Fibroblast of skin of abdomen (primary cell): Measurements from ENCODE around the gene RBM15B.

ENCODE experiments used
- DNase-seq: peaks from one replicate; pipeline ENCODE4 v3.0.0-alpha.2; 2013

Gene RBM15B

DNA sequence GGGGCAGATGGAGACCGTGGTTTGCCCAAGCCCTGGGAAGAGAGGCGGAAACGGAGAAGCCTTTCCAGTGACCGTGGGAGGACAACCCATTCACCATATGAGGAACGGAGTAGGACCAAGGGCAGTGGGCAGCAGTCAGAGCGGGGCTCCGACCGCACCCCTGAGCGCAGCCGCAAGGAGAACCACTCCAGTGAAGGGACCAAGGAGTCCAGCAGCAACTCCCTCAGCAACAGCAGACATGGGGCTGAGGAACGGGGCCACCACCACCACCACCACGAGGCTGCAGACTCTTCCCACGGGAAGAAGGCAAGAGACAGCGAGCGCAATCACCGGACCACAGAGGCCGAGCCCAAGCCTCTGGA is 2.0 kb downstream of the RBM15B start:
- no peak for DNase-seq

DNA sequence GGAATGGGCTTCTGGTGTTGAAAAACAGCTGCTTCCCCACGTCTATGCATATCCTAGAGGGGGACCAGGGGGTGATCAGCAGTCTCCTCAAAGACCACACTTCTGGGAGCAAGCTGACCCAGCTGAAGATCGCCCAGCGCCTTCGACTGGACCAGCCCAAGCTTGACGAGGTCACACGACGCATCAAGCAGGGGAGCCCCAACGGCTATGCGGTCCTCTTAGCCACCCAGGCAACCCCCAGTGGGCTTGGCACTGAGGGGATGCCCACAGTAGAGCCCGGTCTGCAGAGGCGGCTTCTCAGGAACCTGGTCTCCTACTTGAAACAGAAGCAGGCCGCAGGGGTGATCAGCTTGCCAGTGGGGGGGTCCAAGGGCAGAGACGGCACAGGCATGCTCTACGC is 2.5 kb downstream of the RBM15B start:
- DNase-seq = no peak

DNA sequence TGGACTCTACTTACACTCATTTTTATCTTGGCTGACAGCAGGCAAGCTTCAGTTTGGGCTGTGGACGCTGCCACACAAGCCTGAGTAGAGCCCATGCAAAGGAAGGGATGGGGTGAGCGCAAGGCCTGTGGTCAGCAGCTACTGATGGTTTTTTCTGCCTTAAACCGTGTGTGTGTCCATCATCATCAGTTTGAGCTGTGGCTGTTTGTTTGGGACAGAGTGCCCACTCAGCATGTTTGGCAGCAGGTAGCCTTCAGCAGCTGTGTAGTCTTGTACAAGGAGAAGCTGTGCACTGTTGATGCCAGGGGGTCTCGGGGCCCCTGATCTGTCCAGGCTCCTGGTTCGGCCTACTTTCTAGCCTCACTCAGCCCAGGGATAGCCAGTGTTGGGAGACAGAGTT is 3.5 kb downstream of the RBM15B start:
- no peak for DNase-seq

DNA sequence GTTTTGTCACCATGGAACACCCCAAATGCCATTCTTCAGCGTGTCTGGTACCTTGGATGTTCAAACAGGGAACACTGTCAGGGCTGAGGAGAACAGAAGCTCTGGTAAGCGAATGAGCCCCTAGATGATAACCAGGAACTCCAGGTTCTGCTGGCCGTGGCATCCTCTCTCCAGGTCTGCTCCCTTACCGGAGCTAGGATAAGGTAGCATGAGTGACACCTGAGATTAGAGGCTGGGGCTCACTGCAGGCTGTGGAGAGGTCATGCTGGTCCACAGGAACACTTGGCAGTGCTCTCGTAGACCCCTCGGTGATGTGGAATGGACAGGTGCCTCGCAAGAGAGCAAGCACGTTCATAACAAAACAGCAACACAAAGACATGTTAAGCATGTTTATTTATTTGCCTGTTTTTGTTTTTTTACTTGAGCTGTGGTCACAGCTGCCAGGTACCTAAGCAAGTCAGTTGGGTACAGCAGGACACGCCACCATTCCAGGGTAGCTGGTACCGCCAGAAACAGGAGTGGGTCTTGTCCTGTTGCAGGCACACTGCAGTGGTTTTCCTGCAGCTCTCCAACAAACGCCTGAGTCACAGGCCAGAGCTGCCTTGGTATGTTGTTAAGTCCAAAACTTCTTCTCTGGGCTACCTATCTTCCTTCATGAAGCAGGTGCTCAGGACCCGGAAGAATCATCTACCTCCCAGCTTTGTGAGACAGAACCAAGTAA is 4.6 kb downstream of the RBM15B start:
- no peak for DNase-seq

DNA sequence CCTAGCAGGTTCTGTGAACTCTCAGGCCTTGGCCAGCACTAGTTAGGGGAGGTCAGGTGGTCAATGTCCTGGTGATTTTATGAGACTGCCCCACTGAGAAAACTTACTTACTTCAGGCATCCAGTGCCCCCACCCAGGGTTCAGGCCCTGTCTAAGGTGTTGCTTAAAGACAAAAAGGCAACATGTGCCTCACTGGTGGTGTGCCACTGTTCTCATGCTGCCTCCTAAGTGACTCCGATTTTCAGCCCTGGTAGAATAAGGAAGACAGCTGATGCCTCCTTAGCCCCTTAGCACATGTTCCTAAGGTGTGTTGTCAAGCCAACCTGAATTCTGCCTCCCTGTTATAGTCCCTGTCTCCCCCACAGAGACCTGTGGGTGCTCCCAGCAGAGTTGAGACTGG is 5.3 kb downstream of the RBM15B start:
- no peak for DNase-seq

DNA sequence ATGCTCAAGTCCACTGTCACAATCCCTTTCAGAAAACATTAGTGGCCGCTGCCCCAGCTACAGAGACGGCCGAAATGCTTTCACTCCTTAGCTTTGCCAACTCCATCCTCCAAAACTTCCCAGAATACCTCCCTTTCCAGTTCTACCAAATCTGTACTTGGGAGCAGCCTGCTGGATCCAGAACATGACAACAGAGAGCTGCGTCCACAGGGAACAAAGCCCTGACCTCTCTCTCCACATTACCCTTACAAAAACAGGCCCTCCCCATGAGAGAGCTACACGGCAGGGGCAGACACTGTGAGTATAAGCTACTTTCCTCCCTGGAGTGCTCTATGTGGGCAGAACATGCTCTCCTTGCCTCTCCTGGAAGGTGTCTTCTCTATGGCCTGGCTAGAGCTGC is 6.3 kb downstream of the RBM15B start:
- no peak for DNase-seq

DNA sequence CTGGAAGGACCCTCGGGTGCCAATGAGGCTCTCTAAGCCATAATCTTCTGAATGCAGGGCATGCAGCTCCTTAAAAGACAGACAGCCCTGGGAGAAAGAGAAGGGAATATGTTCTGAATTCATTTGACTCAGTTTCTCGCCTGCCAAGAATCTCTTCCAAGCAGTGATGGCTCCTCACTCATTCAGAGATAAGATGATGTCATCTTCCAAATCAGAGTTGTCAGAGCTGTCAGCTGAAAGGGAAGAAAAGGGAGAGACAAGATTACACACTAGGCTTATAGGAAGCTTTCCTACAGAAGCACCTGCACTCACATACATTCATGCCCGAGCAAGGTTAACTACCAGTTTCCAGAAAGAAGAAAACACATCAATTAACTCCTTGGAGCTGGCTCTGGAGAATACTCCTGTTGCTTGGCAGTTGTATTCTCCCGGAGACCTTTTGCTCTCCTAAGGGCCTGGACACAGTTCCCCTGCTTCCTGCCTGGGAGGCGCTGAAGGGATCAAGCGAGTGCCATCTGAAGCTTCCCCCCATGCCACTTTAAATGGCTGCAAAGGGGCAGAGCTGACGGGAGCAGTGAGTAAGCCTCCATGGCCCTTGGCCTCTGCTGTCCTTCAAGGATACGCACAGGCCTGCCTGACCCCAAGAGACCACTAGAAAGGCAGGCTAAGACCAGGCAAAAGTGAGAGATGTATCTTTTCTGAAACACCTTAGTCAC is 7.7 kb downstream of the RBM15B start:
- no peak for DNase-seq

DNA sequence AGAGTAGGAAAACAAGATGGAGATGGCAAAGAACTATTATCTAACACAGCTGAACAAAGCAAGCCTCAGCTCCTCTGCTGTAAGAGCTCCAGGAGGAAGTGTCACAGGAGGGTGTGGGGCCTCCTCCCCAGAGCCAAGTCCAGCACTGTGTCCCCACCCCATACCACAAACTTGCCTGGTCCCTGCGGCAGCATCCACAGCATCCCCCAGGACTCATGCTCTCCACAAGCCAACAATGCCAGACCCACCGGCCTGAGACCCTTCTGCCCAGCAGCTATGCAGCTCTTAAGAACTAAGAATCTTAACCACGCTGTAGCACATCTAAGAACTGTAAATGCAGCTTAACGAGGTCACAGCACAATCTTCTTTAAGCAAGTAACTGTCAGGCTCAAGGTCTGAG is 9.1 kb downstream of the RBM15B start:
- no peak for DNase-seq

DNA sequence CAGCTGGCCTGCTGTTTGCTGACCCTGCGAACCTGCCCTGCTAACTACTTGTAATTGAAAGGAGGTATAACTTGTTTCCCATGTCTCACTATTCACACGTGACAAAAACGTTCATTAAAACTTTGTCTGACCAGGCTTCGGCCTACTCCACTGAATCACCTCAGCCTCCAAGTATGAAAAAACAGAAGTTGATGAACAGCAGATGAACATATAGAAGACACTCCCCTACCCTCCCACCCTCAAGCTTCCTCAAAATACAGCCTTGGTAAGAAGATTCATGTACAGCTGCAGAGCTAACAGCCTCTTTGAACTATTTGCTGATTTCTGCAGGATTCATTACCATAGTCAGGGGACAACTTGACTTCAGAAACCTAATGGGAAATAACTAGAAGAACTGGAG is 10.7 kb downstream of the RBM15B start:
- no peak for DNase-seq

DNA sequence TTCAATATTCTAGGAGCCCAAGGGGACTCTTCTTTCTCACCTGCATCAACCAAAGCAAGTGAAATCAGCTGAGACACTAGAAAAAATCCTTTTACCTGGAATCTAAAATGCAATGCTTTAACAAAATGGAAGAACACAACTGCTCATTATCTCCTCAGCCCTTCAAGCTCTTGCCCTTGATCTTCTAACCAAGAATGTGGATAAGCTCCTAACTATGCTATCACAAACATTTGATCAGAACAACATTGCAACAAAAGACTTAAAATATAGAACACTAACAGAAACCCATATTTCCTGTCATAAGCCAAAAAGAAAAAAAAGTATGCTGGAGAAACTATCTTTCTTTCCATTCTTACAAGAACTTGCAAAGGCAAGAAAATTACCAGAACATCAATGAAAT is 12.6 kb downstream of the RBM15B start:
- no peak for DNase-seq

DNA sequence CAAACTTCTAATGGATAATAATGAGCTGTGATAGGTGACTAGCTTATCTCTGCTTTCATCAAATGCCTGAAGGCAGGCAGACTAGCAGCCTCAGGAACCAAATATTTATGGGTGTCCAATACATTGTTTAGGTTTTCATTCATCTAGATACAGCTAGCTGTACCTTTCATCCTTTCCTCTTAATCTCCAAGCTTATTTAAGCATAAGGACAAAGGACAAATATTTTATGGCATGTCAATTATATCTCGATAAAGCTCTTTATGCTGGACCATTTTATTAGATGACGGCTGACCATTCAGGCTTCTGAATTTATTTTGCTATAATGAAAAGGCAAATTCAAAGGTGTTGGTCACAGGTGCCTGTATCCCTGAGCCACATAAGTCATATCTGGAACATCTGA is 16.9 kb downstream of the RBM15B start:
- DNase-seq = no peak

DNA sequence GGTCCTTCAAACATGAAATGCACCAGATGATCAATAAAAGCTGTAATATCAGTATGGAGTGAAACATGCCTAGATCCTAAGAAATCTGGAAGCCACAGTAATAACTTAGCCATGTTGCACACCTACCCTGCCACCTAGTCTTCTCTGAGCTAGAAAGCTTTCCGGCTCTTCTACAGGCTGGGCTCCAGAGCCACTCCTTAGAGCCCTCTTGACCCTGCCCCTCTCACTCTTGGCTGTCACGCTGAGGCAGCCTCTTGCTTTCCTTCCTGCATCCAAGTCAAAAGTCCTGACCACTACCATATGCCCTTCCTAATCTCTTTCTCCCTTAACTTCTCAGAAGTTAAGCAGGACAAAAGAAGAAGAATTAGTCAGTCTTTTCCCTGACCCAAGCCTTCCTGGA is 17.7 kb downstream of the RBM15B start:
- no peak for DNase-seq

DNA sequence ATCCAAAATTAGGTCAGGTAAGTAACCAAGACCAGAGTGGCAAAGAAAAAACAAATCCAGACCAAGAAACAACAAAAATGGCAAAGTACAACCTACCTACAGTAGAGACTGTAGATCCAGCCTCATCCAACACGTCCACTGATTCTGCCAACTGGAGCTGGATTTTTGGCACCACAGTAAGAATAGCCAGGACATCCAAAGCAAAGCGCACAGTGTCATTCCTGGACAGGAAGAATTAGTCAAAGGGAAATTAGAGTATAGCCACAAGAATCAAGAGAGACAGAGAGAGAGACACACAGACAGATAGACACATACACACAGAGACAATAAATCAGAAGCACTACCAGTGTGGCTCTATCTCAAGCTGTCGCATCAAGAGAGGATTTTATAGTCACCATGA is 31.1 kb downstream of the RBM15B start:
- no peak for DNase-seq

DNA sequence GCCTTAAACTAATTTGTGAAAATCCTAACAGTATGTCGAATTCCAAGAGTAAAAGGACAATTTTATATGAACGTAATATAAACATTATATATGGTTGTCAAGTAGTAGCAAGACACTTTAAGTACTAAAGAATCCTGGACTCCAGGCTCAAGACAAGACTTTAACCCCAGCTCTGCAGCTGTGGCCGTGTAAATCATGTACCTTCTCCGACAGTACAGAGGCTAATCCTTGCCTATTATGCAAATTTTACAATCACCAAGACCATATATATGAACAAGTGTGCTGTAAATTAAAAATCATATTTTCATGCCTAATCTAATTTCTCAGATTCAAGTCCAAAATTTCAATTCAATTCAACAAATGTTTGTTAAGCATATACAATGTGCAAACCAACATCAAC is 35.8 kb downstream of the RBM15B start:
- DNase-seq = no peak

DNA sequence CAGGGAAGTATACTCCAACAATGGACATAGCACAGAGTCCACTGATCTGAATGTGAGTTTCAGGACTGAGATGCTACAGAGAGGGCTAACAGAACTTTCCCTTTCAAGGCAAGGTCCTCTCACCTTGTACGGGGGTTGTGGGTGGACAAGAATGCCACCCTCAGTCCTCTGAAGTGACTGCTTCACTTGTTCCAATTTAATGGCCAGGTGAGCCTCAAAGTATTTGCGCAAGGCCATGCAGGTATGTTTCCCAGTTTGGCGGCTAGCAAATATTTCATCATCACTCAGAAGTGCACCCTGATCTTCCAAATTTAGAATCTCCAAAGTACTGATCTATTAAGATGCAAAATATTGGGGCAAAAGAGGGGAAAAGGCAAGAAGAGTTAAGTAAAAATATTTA is 38.1 kb downstream of the RBM15B start:
- no peak for DNase-seq

DNA sequence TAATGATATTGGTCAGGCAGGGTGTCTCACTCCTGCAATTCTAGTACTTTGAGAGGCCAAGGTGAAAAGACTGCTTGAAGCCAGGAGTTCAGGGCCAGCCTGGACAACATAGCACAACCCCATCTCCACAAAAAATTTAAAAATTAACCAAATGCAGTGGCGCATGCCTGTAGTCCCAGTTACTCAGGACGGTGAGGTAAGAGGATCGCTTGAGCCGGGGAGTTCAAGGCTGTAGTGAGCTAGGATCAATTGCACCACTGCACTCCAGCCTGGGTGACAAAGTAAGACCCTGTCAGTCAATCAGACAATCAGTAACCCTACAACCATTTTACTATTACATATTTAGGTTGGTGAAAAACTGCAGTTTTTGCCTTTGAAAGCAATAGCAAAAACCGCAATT is 43.0 kb downstream of the RBM15B start:
- no peak for DNase-seq

DNA sequence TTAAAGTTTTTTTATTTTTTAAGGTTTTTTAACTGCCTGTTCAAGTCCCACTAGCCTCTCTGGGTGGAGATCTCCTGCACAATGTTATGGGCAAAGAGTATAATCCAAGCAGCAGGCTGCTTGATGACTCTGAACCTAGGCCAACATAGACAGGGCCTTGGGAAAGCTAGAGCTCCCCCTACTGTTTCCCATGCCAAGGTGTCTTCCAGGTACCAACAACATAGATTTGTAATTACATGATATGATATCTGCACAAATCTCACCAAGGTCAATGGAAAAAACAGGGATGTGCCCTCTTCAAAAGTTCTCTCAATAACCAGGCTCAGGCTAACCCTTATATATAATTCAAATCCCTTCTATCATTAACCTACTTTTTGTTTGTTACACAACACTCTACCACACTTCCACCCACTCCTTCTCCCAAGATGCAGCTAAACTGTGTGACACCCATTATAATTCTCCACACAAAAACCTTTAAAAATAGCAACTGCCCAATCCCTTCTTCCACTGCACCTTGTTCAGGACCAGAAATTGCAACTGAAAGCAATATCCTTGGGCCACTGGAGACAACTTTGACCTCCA is 43.8 kb downstream of the RBM15B start:
- peak; percentile 20 for DNase-seq

DNA sequence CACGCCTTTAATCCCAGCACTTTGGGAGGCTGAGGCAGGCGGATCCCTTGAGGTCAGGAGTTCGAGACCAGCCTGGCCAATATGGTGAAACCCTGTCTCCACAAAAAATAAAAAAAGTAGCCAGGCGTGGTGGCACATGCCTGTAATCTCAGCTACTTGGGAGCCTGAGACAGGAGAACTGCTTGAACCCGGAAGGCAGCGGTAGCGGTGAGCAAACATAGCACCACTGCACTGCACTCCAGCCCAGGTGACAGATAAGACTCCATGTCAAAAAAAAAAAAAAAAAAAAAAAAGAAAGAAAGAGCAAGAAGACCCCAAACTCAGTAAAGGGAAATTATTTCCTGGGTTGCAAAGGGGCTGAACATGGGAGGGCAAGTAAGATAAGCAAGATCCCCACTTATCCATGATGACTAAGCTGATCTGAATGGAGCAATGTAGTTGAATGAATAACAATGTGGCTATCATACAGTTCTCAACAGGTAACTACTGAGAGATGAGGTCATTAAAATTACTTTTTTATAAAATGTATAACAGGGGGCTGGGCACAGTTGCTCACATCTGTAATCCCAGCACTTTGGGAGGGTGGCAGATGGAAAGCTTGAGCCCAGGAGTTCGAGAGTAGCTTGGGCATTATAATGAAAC is 46.0 kb downstream of the RBM15B start:
- DNase-seq = no peak

DNA sequence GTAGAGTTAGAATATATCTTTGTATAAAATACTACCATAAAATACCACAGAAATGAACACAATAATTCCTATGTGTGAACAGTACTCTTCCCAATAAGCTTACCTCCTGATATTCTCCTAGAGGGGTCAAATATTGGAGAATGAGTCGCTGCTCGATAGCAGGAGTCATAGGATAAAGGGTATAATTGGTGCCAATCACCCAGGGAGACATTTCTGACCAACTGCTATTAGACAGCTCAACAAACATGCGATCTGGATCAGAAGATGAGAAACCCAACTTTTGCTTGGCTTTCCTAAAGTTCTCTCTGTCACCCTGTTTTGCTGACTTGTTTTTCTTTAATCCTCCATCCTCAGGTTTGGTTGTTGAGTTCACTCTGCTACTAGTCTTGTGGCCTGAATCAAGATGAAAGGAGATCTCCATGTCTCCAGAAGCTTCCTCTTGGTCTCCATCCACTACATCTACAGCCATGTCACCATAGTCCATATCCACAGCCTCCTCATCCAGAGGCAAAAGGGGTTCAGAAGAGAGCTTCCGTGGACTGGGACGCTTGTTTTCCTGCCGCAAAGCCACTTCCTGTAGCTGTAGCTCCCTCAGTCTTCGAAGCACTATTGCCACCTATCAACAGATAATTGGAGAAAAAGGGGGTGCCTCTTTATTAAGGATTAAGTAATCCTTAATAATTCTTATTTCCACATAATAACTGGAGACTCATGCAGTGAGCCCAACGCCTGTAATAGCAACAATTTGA is 50.4 kb downstream of the RBM15B start:
- DNase-seq = no peak

DNA sequence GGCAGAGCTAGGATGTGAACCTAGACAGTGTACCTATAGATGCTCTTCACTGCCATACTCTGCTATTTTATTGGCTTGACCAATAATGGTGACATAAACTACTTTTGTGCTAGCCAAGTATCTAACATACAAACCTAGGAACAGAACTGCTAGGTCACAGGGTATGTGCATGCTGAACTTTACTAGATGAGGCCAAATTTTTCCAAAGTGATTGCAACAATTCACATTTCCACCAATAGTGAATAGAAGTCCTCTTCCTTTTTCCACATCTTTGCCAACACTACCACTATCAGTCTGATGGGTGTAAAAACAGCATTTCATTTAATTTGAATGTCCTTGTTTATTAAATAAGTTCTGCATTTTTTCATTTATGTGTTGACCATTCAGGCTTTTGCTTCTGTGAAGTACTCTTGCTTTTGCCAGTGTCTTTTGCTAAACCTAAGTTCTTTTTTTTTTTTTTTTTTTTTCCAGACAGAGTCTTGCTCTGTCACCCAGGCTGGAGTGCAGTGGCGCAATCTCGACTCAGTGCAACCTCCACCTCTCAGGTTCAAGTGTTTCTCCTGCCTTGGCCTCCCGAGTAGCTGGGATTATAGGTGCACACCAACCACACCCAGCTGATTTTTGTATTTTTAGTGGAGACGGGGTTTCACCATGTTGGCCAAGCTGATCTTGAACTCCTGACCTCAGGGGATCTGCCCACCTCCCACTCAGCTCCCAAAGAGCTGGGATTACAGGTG is 54.6 kb downstream of the RBM15B start:
- no peak for DNase-seq
